Lung (tissue), 12 donors: ENCODE results near the gene MPV17L2. TPM values are rescaled to one million over a fixed set of nuclear protein-coding genes. Genes with fewer than 3 reads are reported as not detected.

Source experiments
- ATAC-seq: fragments of 200-7000 bp; cut with Tn5 transposase; one replicate; pipeline ENCODE4 v1.9.1; 2020; ENCODE audit warnings: moderate number of reproducible peaks; ENCODE audit not compliant: insufficient read depth, low FRiP score
- DNase-seq, 3 donors: peaks; one replicate each; pipeline ENCODE4 v3.0.0-alpha.2; 2013 to 2017
- H3K27ac ChIP-seq, 2 donors: one replicate each; pipeline ENCODE4 v1.5.1; 2013; ENCODE audit warnings: mild to moderate bottlenecking in 2 of 2, moderate library complexity in 2 of 2, control low read depth in 1 of 2, inconsistent platforms in 1 of 2, low read depth in 1 of 2, low read length in 1 of 2
- H3K27me3 ChIP-seq, 3 donors: one replicate each; pipeline ENCODE4 v1.5.1; 2013; ENCODE audit warnings: low read length in 2 of 3; ENCODE audit not compliant: control insufficient read depth in 3 of 3, insufficient read depth in 3 of 3
- H3K36me3 ChIP-seq, 4 donors: one replicate each; pipeline ENCODE4 v1.5.1; 2013; ENCODE audit warnings: low read length in 4 of 4, mild to moderate bottlenecking in 1 of 4, moderate library complexity in 1 of 4; ENCODE audit not compliant: control insufficient read depth in 4 of 4, insufficient read depth in 4 of 4
- H3K4me1 ChIP-seq, 5 donors: one replicate each; pipeline ENCODE4 v1.5.1; 2013; ENCODE audit warnings: low read length in 5 of 5, mild to moderate bottlenecking in 2 of 5, moderate library complexity in 1 of 5; ENCODE audit not compliant: control insufficient read depth in 5 of 5, insufficient read depth in 5 of 5
- H3K4me3 ChIP-seq: one replicate; pipeline ENCODE4 v1.5.1; 2013; ENCODE audit warnings: mild to moderate bottlenecking, control low read depth, moderate library complexity
- H3K9ac ChIP-seq, 2 donors: one replicate each; pipeline ENCODE4 v1.5.1; 2013; ENCODE audit warnings: low read length in 2 of 2, control low read depth in 1 of 2; ENCODE audit not compliant: insufficient read depth in 1 of 2
- H3K9me3 ChIP-seq, 4 donors: one replicate each; pipeline ENCODE4 v1.5.1; 2013; ENCODE audit warnings: low read length in 3 of 4, mild to moderate bottlenecking in 1 of 4, moderate library complexity in 1 of 4; ENCODE audit not compliant: control insufficient read depth in 4 of 4, insufficient read depth in 3 of 4
- CTCF ChIP-seq: IDR thresholded peaks from 2 replicates; pipeline ENCODE4 v1.5.1; 2012; ENCODE audit warnings: mild to moderate bottlenecking; ENCODE audit errors: control extremely low read depth, extremely low read depth
- WGBS, 2 donors: extraction: QIAGEN DNeasy Blood & Tissue Kit; methylation state at CpG; one replicate each; pipeline ENCODE4 v1.1.7; 2013; 5-methylcytosine and 5-hydroxymethylcytosine counted together
- polyA plus RNA-seq, 2 donors: library from polyadenylated mRNA; stranded (reverse); fragments of 200-250 nt; gene quantifications; one replicate each; pipeline ENCODE4 v1.2.1, GENCODE V29; 2013
- total RNA-seq, 2 donors: library from RNA; depleted of rRNA in 1 of 2; stranded (reverse); fragments of >200 nt in 1 of 2; gene quantifications; one replicate each; pipeline ENCODE4 v1.2.1, GENCODE V29; 2014 to 2021
- donor health status: control.
- donor health status: control.
- donor health status: Bipolar disorder and iron deficiency.
- donor health status: healthy.
- donor health status: DM: yes; HTN: yes; CAD: no.

MPV17L2 gene
- total and polyA plus RNA-seq, 4 donors: 3.2 to 28.0 (median 18.2) TPM

DNA sequence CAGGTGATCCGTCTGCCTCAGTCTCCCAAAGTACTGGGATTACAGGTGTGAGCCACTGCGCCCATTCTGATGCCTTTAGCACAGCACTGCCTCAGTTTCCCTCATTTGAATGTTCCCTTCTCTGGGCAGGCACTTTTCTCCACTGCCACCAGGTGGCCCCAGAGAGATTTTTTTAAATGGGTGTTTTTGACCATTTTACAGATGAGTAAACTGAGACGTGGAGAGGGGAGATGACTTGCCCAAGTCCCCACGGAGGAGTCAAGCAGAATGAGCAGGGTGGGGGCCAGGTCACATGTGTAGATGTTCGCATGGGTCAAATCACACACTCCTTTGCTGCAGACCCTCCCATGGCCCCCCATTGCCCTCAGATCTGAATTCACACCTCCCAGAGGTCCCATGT lies 36.5 kb downstream of the MPV17L2 start:
- Histone ChIP-seq H3K27me3 (peaks cover 0 to 39% (median 11%) of the 10 kb centered on the region in 3 donors), H3K9me3 (peaks cover 0 to 13% (median 0%) of the 10 kb centered on the region in 4 donors), H3K4me3 (no peak overlapping the region), H3K27ac (no peak overlapping the region), H3K9ac (no peak overlapping the region), H3K4me1 (peaks cover 0 to 16% (median 0%) of the 10 kb centered on the region in 5 donors), H3K36me3 (no peaks in the 10 kb centered on the region)
- WGBS, 2 donors: 69 to 72% methylated on average over 5 of the region's 5 CpGs
- ATAC-seq (no peak), DNase-seq (no peak)
- peak; percentile 0 for TF ChIP-seq CTCF

DNA sequence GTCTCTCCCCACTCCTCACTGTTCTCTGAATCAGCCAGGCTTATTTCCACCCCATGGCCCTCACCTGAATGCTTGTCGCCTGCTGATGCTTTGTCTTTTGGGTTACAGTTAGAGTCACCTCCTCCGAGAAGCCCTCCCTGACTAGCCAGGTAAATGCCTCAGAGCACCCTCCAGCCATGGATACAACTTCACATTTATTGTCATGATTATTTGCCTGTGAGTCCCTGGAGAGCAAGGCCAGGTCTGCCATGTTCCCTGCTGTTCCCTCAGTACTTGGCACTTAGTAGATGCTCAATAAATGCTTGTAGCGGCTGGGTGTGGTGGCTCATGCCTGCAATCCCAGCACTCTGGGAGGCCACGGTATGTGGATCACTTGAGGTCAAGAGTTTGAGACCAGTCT lies 36.9 kb downstream of the MPV17L2 start:
- no peak for TF ChIP-seq CTCF
- ATAC-seq (no peak), DNase-seq (no peak)
- peaks cover 0 to 38% (median 11%) of the 10 kb centered on the region in 3 donors for H3K27me3 ChIP-seq
- peaks cover 0 to 13% (median 0%) of the 10 kb centered on the region in 4 donors for H3K9me3 ChIP-seq
- H3K4me1 ChIP-seq: peaks cover 0 to 12% (median 0%) of the 10 kb centered on the region in 5 donors
- 80 to 87% methylated on average over 4 of the region's 4 CpGs for WGBS, 2 donors
- H3K36me3 ChIP-seq: no peaks in the 10 kb centered on the region
- no peak overlapping the region for H3K27ac ChIP-seq
- H3K9ac ChIP-seq: no peak overlapping the region
- no peak overlapping the region for H3K4me3 ChIP-seq

- TF ChIP-seq CTCF: no peak
- no peak for DNase-seq
- H3K27ac ChIP-seq: no peak overlapping the region
- H3K27me3 ChIP-seq: peaks cover 0 to 33% (median 11%) of the 10 kb centered on the region in 3 donors
- ATAC-seq: no peak
- 57 to 61% methylated on average over 18 of the region's 18 CpGs for WGBS, 2 donors
- H3K9me3 ChIP-seq: peaks cover 0 to 13% (median 0%) of the 10 kb centered on the region in 4 donors
- H3K4me1 ChIP-seq: no peaks in the 10 kb centered on the region
- H3K4me3 ChIP-seq: no peak overlapping the region
- no peaks in the 10 kb centered on the region for H3K36me3 ChIP-seq
- H3K9ac ChIP-seq: no peak overlapping the region
Observed at GRCh38 chr19:18230941-18231734, 38.1 kb downstream of the MPV17L2 start.
